T-helper 2 cell (primary cell): ENCODE results near the gene B9D1.

Source experiments
- DNase-seq, 5 experiments: peaks; one replicate each; pipeline versions ENCODE4 v3.0.0 to v3.0.0-alpha.2; 2012 to 2022

Gene B9D1

DNA sequence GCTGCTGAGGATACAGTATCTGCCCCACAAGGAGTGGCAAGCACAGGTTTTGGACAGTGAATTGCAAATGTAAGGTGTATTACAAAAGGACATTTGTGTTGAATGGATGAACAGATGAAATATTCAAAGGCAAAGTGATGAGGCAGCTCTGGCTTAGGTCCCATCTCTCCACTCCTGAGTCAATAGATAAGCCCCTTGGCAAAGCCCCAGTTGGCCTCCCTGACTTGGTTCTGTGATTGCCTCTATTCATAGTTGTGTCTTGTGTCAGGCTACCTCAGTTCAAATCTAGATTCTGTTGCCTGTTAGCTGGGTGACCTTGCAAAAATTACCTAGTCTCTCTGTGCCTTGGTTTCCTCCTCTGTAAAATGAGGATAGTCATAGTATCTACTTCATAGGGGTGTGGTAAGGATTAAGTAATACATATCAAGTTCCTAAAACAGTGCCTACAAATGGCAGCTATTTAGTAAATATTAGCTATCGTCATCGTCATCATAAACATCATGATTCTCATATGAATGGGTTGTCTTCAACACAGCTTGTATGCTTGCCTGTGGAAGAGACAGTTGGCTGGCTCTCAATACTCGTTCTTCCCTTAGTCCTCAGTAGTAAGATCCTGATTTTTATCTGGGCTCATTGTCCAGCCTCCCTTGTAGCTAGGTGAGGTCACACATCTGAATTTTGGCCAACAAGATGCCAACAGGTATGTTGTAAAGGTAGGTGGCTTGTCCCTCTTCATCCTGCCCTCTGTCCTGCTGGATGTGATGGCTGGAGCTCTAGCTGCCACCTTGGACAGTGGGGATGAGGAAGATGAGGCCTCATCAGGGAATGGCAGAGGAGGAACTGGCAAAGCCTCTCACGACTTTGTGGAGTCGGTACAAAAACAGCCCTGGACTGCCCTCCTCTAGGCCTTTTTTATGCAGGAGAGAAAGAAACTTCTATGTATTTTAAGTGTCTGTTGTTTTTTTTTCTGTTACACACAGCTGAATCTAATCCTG, 26.6 kb upstream of the B9D1 start:
- no peak for DNase-seq

DNA sequence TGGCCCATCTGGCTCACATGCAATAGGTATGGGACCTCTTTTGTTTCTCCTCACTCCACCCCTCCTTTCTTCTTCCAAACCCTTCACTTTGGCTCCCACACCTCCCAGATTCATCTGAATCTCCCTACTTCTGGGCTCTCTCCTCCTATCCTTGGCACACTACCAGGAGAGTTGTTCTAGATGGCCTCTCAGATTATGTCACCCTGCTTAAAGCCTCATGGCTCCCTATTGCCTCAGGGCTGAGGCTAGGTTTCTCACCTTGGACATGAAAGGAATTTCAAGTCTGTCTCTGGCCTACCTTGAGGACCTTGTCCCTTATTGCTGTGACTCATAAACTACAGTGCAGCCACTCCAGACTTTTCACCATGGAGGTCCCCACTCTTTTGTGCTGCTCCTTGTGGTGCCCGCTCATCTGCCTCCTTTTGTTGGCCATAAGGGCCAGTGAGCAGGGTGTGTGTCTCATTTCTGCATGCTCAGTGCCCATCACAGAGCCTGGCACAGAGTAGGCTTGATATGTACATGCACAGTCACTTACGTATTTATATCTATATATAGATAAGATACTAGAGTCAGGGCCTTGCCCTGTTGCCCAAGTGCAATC, 25.5 kb upstream of the B9D1 start:
- DNase-seq: no peak

DNA sequence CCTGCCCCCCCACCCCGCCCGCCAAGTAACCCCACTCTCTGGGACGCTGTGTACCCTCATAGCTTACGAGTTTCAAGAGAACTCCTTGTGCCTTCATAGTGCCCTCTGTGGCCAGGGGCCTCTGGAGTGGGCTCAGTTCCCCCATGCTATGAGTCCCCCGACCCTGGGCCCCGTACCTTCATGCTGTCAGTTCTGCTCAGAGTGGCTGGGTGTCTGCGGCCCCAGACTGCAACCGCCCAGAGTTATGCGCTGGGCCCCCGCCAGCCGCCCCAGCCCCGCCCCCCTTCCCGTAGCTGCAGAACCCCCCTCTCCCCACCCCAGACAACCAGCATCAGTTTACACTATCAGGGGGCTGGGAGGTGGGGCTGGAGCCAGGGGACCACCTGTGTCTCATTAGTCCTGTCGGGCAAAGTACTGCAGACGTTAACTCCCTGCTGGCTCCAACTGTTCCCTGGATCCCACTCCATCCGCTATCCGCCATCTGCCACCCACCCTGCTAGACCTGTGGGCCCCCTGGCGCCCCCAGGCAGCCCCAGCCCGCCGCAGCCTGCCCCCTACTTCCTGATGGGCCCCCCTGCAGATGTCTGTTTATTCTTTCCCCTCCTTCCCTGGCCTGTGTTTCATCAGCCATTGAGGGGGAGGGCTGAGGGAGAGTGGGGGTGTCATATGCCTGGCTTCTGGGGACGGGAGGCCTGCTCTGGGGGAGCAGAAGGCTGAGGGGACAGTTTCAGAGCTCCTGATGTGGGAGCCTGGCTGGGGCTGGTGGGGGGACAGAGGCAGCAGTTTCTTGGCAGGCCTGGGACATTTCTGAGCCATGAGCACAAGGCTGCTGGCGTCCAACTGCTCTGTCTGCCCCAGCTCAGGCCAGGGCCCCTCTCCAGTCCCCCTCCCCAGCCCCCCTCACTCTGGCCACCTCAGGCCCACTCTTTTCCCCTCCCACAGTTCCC, 24.7 kb upstream of the B9D1 start, which contains the start of gene MFAP4:
Gene MFAP4, minus strand, starts transcription at position 217 of the 947 bp plus-strand sequence. Its CDS starts 35 bp downstream, at position 182.
- DNase-seq: no peak

DNA sequence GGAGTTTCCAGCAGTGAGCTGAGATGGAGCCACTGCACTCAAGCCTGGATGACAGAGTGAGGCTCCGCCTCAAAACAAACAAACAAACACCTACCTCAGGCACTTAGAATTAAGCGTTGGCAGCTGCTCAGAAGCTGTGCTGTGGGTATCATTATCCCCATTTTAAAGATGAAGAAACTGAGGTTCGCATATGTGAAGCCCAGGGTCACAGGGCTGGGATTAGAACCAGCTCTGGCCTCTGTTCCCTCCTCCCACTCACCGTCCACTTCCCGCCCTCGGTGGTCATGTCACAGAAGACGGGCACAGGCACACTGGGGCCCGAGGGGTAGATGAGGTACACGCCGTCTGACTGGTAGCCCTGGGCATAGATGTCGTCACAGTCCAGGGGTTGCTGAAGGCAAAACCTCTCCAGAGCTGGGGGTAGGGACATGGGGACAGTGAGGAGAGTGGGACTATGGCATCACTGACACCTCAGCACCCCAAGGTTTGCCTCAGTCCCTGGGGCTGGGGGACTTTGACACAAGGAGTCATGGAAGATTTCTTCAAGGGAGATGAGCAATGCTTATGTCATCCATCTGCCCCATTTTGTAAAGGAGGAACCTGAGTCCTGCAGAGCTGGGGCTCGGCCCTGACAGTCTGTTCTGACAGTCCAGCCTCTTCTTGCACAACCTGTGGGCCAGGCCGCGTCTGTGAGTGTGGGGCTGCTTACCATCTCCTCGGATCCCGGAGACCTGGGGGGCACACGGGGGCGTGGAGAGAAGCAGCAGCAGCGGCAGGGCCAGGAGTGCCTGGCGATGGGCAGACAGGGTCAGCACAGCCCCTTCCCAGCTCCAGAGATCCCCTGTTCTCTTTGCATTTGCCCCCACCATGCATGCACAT, 23.8 kb upstream of the B9D1 start:
- no peak for DNase-seq

DNA sequence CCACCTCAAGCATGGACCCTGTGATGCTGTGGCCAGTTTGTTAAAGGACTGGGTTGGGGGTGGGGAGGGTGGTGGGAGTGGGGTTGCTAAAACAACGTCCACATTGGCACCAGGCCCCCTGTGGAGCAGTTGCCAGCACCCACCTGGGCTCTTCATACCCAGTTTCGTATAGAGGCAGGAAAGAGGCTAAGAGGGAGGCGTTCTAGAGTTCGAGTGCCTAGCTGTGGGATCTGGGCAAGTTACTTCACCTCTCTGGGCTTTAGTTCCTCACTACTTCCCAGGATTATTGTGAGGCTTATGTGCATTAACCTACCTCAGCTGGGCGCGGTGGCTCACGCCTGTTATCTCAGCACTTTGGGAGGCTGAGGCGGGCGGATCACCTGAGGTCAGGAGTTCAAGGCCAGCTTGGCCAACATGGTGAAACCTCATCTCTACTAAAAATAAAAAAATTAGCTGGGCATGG, 23.0 kb upstream of the B9D1 start:
- DNase-seq: no peak

DNA sequence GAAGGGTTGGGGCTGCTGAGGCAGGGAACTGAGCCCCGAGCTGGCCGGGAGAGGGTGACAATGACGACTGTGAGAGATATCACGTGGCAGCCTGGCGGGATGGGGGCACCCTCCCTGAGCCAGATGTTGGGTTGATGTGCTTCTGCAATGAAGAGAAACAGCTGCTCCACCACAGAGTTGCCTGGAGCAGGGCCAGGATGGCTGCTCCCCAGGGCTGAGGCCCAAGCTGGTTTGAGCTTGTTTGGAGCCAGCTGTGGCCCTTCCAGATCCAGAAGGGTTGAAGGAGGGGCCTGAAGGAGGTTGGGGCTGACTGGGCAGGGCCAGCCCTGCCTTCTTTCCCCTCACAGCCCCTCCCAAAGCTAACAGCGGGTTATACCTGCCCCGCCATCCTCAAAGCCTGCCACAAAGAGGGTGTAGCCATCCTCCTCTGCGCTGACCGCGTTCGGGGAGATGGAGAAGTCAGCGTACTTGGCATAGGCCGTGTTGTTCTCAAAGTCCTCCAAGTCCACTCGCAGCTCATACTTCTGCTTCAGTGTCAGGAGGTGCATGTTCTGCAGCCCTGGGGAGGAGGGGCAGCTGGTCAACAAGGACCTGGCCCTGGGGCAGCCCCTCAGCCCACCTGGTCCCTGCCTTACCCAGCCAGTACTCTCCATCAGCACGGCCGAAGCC, 22.3 kb upstream of the B9D1 start:
- no peak for DNase-seq

DNA sequence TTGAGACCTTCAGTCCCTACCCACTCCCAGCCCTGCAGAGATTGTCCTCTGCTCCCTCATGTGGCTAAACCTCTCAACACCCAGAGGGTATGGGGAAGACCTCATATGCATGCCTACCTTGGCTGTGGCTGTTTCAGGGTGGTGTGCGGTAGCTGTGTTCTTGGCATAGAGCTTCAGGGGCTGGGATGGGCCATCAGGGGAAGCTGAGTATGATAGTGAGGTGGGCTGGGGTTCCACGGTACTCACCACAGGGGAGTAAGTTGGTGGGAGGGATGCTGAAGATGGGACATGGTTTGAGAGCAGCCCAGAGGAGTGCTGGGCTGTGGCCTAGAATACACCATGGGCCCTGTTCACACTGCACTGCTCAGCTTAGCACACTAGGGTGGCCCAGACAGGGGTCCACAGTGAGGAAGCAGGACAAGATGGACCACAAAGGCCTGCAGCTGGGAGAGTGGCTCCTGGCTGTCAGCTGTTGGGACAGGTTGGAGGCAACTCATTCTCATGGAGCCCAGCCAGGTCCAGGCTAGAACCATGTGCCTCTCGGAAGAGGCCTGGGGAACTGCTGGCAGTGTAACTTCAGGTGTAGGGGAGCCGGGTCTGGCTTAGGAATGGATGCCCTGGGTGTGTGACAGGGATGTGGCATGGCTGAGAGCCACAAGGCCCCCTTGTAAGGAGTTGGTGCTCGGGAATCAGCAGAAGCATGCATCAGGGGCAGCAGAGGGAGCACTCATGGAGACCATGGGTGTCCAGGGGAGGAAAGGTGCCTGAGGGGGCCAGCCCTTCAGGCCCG, 21.4 kb upstream of the B9D1 start:
- DNase-seq: no peak

DNA sequence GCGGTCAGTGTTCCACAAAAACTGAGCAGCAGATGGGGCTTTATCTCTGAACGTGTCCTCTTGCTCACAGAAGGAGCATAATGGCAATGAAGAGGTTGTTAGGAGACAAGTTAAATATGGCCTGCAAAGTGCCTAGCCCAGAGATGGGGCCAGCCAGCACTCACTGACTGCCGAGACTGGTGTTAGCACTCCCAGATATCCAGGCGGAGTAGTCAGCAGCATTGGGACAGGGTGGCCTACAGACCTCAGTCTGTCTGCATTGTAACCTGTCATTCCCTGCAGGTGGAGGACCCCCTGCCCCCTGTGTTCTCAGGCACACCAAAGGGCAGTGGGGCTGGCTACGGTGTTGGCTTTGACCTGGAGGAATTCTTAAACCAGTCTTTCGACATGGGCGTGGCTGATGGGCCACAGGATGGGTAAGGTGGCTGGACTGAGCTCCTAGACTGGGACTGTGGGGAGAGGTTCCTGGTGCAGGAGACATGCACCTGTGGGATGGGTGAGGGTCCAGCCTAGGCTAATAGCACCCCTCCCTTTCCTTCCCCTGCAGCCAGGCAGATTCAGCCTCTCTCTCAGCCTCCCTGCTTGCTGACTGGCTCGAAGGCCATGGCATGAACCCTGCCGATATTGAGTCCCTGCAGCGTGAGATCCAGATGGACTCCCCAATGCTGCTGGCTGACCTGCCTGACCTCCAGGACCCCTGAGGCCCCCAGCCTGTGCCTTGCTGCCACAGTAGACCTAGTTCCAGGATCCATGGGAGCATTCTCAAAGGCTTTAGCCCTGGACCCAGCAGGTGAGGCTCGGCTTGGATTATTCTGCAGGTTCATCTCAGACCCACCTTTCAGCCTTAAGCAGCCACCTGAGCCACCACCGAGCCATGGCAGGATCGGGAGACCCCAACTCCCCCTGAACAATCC, 20.3 kb upstream of the B9D1 start:
- DNase-seq: no peak

DNA sequence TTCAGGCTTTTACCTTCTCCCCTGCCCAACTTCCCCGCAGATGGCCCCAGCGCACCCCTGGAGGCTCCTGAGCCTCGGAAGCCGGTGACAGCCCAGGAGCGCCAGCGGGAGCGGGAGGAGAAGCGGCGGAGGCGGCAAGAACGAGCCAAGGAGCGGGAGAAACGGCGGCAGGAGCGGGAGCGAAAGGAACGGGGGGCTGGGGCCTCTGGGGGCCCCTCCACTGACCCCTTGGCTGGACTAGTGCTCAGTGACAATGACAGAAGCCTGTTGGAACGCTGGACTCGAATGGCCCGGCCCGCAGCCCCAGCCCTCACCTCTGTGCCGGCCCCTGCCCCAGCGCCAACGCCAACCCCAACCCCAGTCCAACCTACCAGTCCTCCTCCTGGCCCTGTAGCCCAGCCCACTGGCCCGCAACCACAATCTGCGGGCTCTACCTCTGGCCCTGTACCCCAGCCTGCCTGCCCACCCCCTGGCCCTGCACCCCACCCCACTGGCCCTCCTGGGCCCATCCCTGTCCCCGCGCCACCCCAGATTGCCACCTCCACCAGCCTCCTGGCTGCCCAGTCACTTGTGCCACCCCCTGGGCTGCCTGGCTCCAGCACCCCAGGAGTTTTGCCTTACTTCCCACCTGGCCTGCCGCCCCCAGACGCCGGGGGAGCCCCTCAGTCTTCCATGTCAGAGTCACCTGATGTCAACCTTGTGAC, 19.4 kb upstream of the B9D1 start:
- no peak for DNase-seq

DNA sequence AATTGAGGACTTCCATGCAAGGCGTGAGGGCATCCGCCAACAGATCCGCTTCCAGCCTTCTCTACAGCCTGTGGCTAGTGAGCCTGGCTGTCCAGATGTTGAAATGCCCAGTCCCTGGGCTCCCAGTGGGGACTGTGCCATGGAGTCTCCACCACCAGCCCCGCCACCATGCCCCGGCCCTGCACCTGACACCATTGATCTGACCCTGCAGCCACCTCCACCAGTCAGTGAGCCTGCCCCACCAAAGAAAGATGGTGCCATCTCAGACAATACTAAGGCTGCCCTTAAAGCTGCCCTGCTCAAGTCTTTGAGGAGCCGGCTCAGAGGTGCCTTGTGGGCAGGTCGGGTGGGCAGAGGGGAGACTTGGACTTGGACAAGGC, 18.8 kb upstream of the B9D1 start:
- DNase-seq: no peak

DNA sequence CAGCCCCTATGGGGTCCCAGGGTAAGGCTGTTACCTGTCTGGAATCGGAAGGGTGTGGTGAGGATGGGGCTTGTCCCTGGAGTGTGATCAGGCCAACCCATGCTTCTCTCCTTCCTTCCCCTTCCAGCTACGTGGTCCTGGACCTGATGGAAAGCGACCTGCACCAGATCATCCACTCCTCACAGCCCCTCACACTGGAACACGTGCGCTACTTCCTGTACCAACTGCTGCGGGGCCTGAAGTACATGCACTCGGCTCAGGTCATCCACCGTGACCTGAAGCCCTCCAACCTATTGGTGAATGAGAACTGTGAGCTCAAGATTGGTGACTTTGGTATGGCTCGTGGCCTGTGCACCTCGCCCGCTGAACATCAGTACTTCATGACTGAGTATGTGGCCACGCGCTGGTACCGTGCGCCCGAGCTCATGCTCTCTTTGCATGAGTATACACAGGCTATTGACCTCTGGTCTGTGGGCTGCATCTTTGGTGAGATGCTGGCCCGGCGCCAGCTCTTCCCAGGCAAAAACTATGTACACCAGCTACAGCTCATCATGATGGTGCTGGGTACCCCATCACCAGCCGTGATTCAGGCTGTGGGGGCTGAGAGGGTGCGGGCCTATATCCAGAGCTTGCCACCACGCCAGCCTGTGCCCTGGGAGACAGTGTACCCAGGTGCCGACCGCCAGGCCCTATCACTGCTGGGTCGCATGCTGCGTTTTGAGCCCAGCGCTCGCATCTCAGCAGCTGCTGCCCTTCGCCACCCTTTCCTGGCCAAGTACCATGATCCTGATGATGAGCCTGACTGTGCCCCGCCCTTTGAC, 18.2 kb upstream of the B9D1 start:
- DNase-seq: no peak

DNA sequence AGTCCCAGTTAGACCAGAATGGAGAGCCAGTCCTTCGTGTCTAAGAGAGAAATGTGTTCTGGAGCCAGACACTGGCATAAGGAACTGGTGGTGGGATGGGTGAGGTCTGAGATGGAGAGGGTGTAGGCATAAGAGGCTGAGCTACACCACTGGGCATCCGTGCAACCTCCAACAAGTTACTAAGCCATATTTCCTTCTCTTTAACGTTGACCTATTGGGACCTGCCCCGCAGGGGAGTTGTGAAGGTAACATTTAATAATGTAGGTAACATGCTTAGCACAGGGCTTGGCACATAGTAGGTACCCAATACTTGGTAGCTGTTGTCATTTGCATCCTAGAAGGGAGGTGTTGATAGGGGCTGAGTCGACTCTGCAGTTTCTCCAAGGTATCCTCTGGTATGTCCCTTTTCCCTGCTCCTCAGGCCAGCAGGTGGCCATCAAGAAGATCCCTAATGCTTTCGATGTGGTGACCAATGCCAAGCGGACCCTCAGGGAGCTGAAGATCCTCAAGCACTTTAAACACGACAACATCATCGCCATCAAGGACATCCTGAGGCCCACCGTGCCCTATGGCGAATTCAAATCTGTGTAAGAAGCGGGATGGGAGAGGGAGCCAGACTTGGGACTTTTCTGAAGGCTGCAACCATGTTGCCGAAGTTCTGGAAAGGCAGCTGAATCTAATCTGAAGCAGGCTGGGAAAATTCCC, 17.0 kb upstream of the B9D1 start:
- DNase-seq: no peak

DNA sequence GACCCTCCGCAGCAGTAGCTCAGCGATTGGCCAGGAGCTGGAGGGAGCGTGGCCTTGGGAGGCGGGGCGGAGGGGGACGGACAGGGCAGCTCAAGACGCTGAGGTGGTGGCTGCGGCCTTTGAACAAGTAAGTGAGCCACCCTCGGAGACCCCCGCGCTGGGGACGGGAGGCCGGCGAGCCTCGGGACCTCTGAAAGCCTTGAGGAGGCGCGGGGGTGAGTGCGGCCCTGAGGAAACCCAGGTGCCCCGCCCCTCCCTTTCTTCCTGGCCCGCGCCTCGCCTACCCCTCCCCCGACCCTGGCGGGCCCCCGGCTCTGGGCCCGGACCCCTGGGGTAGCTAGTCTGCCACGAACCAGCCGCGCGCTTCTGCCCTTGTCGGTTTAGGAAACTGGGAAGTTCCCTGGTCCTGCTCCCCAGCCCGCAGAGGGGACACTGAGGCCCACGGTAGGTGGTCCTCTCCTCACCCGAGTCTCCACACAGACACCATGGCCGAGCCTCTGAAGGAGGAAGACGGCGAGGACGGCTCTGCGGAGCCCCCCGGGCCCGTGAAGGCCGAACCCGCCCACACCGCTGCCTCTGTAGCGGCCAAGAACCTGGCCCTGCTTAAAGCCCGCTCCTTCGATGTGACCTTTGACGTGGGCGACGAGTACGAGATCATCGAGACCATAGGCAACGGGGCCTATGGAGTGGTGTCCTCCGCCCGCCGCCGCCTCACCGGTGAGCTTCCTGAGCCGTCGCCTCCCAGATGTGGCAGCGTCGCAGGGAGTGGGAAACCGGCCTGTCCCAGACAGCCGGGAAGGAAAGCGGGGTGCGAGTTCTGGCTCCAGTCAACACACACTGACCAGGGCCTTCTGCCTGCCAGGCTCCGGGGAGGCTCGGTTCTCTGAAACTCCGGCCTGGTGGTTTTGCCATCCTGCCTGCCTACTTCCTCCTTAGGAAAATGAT, 16.2 kb upstream of the B9D1 start, which contains the start of gene MAPK7:
Gene MAPK7, plus strand, starts transcription at position 83 of the 945 bp plus-strand sequence. Its CDS starts 403 bp downstream, at position 486.
- DNase-seq: no peak

DNA sequence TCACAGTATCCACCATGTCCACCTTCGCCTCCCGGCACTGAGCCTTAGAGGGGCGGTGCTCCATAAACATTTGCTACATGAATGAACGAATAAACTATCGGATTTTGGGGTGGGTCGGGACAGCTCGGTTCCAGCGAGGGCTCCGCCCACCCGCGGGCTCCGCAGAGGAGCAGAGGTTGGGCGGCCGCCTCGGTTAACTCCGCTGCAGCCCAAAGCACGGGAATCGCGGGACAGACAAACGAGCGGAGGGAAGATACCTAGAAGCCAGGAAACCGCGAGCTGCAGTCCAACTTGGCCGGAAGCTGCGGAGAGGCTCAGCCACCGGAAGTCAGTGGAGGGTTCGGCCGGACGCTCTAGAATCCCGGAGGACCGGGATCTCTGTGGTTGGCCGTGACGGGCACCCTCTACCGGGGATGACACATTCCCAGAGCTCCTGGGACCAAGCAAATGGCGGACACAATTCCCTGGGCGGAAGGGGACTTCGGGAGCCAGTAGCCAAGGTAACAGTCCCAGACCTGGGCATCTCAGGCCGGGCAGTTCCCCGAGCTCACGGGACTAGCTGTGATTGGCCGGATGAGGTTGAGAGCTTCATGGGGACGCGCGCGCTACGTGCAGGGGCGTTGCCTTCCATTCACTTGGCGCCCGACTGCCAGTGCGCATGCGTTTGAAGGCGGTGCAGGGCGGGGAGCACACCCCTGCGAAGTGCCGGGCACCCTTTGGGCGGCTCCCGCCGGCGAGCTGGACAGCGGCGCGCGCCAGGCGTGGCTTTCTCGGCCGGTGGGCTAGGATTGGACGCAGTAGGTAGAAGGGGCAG, 15.3 kb upstream of the B9D1 start:
- DNase-seq: peak; percentile 82 to 99 (median 93)

DNA sequence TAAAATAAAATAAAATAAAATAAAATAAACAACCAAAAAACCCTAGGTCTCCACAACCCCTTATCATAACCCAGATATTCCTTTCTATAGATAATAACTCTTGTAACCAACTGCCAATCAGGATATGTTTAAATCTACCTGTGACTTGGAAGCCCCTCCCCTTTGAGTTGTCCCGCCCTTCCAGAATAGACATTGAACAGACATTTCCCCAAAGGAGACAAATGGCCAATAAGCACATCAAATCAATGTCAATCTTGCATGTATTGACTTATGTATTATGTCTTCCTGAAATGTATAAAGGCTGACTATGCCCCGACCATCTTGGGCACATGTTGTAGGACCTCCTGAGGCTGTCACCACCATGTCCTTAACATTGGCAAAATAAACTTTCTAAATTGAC, 14.3 kb upstream of the B9D1 start:
- DNase-seq: peak in 1 of 5 experiments; percentile 53
